GM12878 (cell line): ENCODE results near the gene PHLDA3. TPM values are rescaled to one million over a fixed set of nuclear protein-coding genes. Genes with fewer than 3 reads are reported as not detected.

Experiments
- ATAC-seq: fragments of 200-7000 bp; cut with Tn5 transposase; 3 replicates; pipeline ENCODE4 v1.9.1; 2020; ENCODE audit warnings: mild to moderate bottlenecking, moderate library complexity
- BruUV-seq: library from RNA; stranded (reverse); fragments of 400-500 nt; replicated peaks from 2 replicates; lab custom pipeline; 2021; lab: Mats Ljungman, UMichigan
- CTCF ChIA-PET: fragments of 300-600 bp; sonication (Branson Sonifier 250); formaldehyde crosslinking; extraction: SDS; loops from one replicate; lab custom pipeline; 2021; ENCODE audit warnings: inconsistent platforms; lab: Yijun Ruan, JAX
- POLR2A ChIA-PET: fragments of 350-600 bp; formaldehyde crosslinking; extraction: SDS; loops from one replicate; lab custom pipeline; 2021; ENCODE audit warnings: inconsistent platforms; lab: Charles Lee
- RAD21 ChIA-PET: fragments of 300-600 bp; sonication (Branson Sonifier 250); formaldehyde crosslinking; loops from one replicate; lab custom pipeline; 2023; ENCODE audit warnings: antibody characterized with exemption; ENCODE audit not compliant: unreplicated experiment; lab: Charles Lee
- SMC1A ChIA-PET: fragments of 300-600 bp; sonication (Branson Sonifier 250); formaldehyde crosslinking; loops from one replicate; lab custom pipeline; 2023; ENCODE audit not compliant: unreplicated experiment, uncharacterized antibody; lab: Charles Lee
- DNase-seq: peaks from one replicate; pipeline ENCODE4 v3.0.0-alpha.2; 2011; ENCODE audit warnings: low read depth, low spot score
- FAIRE-seq: peaks from 3 replicates; lab custom pipeline; 2011; peaks lifted over from hg19 to GRCh38; lab: Jason Lieb, UNC
- H2AFZ ChIP-seq: 2 replicates; pipeline ENCODE4 v1.6.0; 2011; ENCODE audit warnings: low read depth, low read length, control low read depth; ENCODE audit not compliant: control insufficient read depth
- H3K27ac ChIP-seq: 2 replicates; pipeline ENCODE4 v1.5.1; 2011; ENCODE audit warnings: control low read depth; ENCODE audit not compliant: control insufficient read depth, insufficient read depth
- H3K27me3 ChIP-seq, 2 experiments: replicated peaks in 1 of 2; 2 replicates each; pipeline versions ENCODE4 v1.6.0 to v1.6.1; 2011; ENCODE audit warnings: low read length in 1 of 2; ENCODE audit not compliant: control insufficient read depth in 2 of 2, insufficient read depth in 2 of 2
- H3K36me3 ChIP-seq, 2 experiments: 2 replicates each; pipeline ENCODE4 v1.5.1; 2011; ENCODE audit warnings: low read length in 1 of 2; ENCODE audit not compliant: control insufficient read depth in 2 of 2, insufficient read depth in 2 of 2
- H3K4me1 ChIP-seq: 2 replicates; pipeline ENCODE4 v1.6.1; 2011; ENCODE audit warnings: mild to moderate bottlenecking, low read length, moderate library complexity, mixed read lengths; ENCODE audit not compliant: control insufficient read depth, insufficient read depth
- H3K4me2 ChIP-seq: 2 replicates; pipeline ENCODE4 v1.6.0; 2011; ENCODE audit warnings: control low read depth; ENCODE audit not compliant: control insufficient read depth, insufficient read depth
- H3K4me3 ChIP-seq: fragments of 200-600 bp; sonication (generic); 2 replicates; pipeline ENCODE4 v1.5.1; 2016
- H3K79me2 ChIP-seq: 2 replicates; pipeline ENCODE4 v1.6.0; 2011; ENCODE audit warnings: low read length; ENCODE audit not compliant: control insufficient read depth, insufficient read depth
- H3K9ac ChIP-seq: 2 replicates; pipeline ENCODE4 v1.8.0; 2011; ENCODE audit warnings: low read length, control low read depth, mixed read lengths; ENCODE audit not compliant: control insufficient read depth, insufficient read depth
- H3K9me3 ChIP-seq: replicated peaks from 3 replicates; pipeline ENCODE4 v1.5.1; 2011; ENCODE audit warnings: mild to moderate bottlenecking, low read length; ENCODE audit not compliant: control insufficient read depth, insufficient read depth
- H4K20me1 ChIP-seq: 2 replicates; pipeline ENCODE4 v1.6.0; 2011; ENCODE audit not compliant: control insufficient read depth, insufficient read depth
- ASH2L ChIP-seq: fragments of 300-600, 200-600 bp; sonication (generic); IDR thresholded peaks from 2 replicates; pipeline ENCODE4 v1.6.1; 2017; ENCODE audit warnings: low read depth, mild to moderate bottlenecking, borderline replicate concordance
- ATF2 ChIP-seq: IDR thresholded peaks from 2 replicates; pipeline ENCODE4 v1.6.1; 2012; ENCODE audit warnings: low read length, inconsistent platforms
- BCL11A ChIP-seq: IDR thresholded peaks from 2 replicates; pipeline ENCODE4 v1.6.1; 2011; ENCODE audit warnings: low read depth, low read length
- FOXM1 ChIP-seq: IDR thresholded peaks from 2 replicates; pipeline ENCODE4 v1.6.1; 2012; ENCODE audit warnings: low read depth, mild to moderate bottlenecking, inconsistent platforms, low read length, moderate library complexity
- IRF3 ChIP-seq: fragments of 450-650 bp; IDR thresholded peaks from 2 replicates; pipeline ENCODE4 v1.6.1; 2014; ENCODE audit warnings: mild to moderate bottlenecking
- LARP7 ChIP-seq: fragments of 450-650 bp; IDR thresholded peaks from 2 replicates; pipeline ENCODE4 v1.6.1; 2017; ENCODE audit warnings: mild to moderate bottlenecking
- MAX ChIP-seq: IDR thresholded peaks from 2 replicates; pipeline ENCODE4 v1.6.1; 2012; ENCODE audit warnings: low read depth, low read length, improper control_type of control experiment
- NBN ChIP-seq: fragments of 450-650 bp; IDR thresholded peaks from 2 replicates; pipeline ENCODE4 v1.6.1; 2016
- PBX3 ChIP-seq: IDR thresholded peaks from 2 replicates; pipeline ENCODE4 v1.6.1; 2011; ENCODE audit warnings: mild to moderate bottlenecking, low read depth, low read length, moderate library complexity; ENCODE audit not compliant: insufficient replicate concordance
- POU2F2 ChIP-seq: IDR thresholded peaks from 3 replicates; pipeline ENCODE4 v1.6.1; 2011; ENCODE audit warnings: low read depth, mild to moderate bottlenecking, low read length, borderline replicate concordance
- SREBF2 ChIP-seq: IDR thresholded peaks from 2 replicates; pipeline ENCODE4 v1.6.1; 2012; ENCODE audit warnings: mild to moderate bottlenecking, low read length
- ZSCAN29 ChIP-seq: fragments of 450-650 bp; IDR thresholded peaks from 2 replicates; pipeline ENCODE4 v1.6.1; 2017; ENCODE audit warnings: mild to moderate bottlenecking, moderate library complexity
- WGBS: methylation state at CpG from one replicate; pipeline ENCODE4 v1.1.6; 2016; ENCODE audit warnings: low lambda C conversion rate; ENCODE audit not compliant: insufficient replicate concordance, insufficient coverage; ENCODE audit errors: missing lambda C conversion rate; 5-methylcytosine and 5-hydroxymethylcytosine counted together
- in situ Hi-C: fragments of 300-500 bp; cut with MboI; formaldehyde crosslinking; loops from 9 replicates; pipeline ENCODE4 v1.14.3; 2018; ENCODE audit warnings: mixed read lengths
- intact Hi-C: fragments of 100-400 bp; cut with micrococcal nuclease; formaldehyde crosslinking; loops from one replicate; pipeline ENCODE4 v1.14.2; 2022; ENCODE audit not compliant: unreplicated experiment
- polyA plus RNA-seq, 11 experiments: library from polyadenylated mRNA; depleted of rRNA in 4 of 11; unstranded in 6 of 11; stranded (reverse) in 5 of 11; fragments of >200 nt; fragmentation: Nextera tagmentation in 4 of 11; fragmentation: Illumina TruSeq in 1 of 11; extraction: Ambion mirVana in 4 of 11; extraction: Trizol in 1 of 11; gene quantifications; 1 replicate in 1 of 11; 2 replicates in 10 of 11; pipeline versions ENCODE4 v1.2.1 to v1.2.3, GENCODE V29; 2011 to 2016; ENCODE audit warnings: inconsistent platforms in 2 of 11, missing spikeins in 2 of 11, low read depth in 1 of 11
- total RNA-seq, 4 experiments: library from RNA; depleted of rRNA in 3 of 4; stranded (reverse); fragments of >200 nt in 3 of 4; fragmentation: Illumina TruSeq in 1 of 4; extraction: Trizol in 1 of 4; gene quantifications; 2 replicates each; pipeline versions ENCODE4 v1.2.1 to v1.2.3, GENCODE V29; 2013 to 2021

Gene PHLDA3
- total and polyA plus RNA-seq, 10 of the 15 experiments (the other 5 are each of a cell fraction or from before 2014, with no cell fraction given): 0.60 to 57.4 (median 21.8) TPM

- WGBS: 56% methylated on average over 4 of the region's 4 CpGs
- Histone ChIP-seq H3K9ac (no peak overlapping the region), H3K9me3 (no peaks in the 10 kb centered on the region), H3K36me3 (peaks cover under 1 to 3% of the 10 kb centered on the region in 2 experiments; a peak in 3 of 4 replicates), H4K20me1 (no peaks in the 10 kb centered on the region), H3K4me2 (no peak overlapping the region), H3K27ac (no peak overlapping the region), H3K79me2 (peaks cover 34% of the 10 kb centered on the region), H3K4me1 (peaks cover 11% of the 10 kb centered on the region), H3K4me3 (no peak overlapping the region), H3K27me3 (no peaks in the 10 kb centered on the region), H2AFZ (no peak overlapping the region)
- in situ Hi-C loops (no loop called here), intact Hi-C loops (no loop called here)
- no peak for TF ChIP-seq NBN
- TF ChIP-seq BCL11A: no peak
- TF ChIP-seq MAX: no peak
- no peak for TF ChIP-seq IRF3
- no peak for TF ChIP-seq POU2F2
- TF ChIP-seq LARP7: no peak
- TF ChIP-seq ZSCAN29: no peak
- no peak for TF ChIP-seq ATF2
- TF ChIP-seq SREBF2: no peak
- TF ChIP-seq PBX3: no peak
- TF ChIP-seq FOXM1: no peak
- TF ChIP-seq ASH2L: no peak
- SMC1A ChIA-PET: interaction anchor here (0.5 kb wide), 1 partner anchor 362 kb away, joined by 3 read pairs; no protein-coding TSS in a partner anchor
- CTCF ChIA-PET: interaction anchor here (1.3 kb wide), 1 partner anchor 14 kb away, joined by 3 read pairs; no protein-coding TSS in a partner anchor
- DNase-seq: no peak
- POLR2A ChIA-PET: no interaction called here
- no peak for ATAC-seq
- FAIRE-seq: no peak
- BruUV-seq: no TSS peak
- RAD21 ChIA-PET: interaction anchor here (5.7 kb wide), 1 partner anchor 11 kb away, joined by 45 read pairs; no protein-coding TSS in a partner anchor
These were observed 1.6 kb upstream of the PHLDA3 start for GRCh38 chr1:201470581-201470980.
